ENCODE measurements around the gene SYNJ1. TPM values are rescaled to one million over a fixed set of nuclear protein-coding genes. Genes with fewer than 3 reads are reported as not detected.

The SYNJ1 gene
- total and polyA plus RNA-seq, 2 donors from 2014 or later = 6.6 to 24.3 TPM

DNA sequence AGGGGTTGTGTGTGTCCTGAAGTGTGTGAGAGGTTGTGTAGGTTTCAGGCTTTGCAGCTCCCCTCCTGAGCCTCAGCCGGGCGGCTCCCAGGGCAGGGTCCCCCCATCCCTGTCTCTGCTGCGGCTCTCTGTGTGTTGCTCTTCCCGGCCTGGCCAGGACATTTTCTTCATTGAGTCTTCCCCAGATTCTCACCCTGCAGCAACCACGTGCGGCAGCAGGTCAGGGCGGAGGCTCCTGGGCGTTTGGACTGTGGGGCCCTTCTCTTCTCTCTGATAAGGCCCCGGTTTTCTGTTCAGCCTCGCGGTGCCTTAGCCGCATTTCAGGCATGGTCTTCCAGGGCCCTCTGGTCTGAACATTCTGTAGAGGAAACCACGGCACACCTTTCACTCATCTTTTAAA lies 140.7 kb downstream of the SYNJ1 start:
- no peak overlapping the region for H3K4me3 ChIP-seq (ENCODE audit: low read length in 3 of 3)
- no peaks in the 10 kb centered on the region for H3K36me3 ChIP-seq (ENCODE audit: control insufficient read depth in 2 of 3, insufficient read depth in 3 of 3, low read length in 3 of 3)
- no peak for DNase-seq
- intact Hi-C loops (cut with DNase I) = no loop called here
- H3K27me3 ChIP-seq (ENCODE audit: control insufficient read depth, insufficient read depth, low read length) = no peaks in the 10 kb centered on the region
- H3K9me3 ChIP-seq (ENCODE audit: control insufficient read depth in 2 of 3, insufficient read depth in 1 of 3, low read length in 3 of 3) = no peaks in the 10 kb centered on the region
- H3K9ac ChIP-seq (ENCODE audit: low read length in 3 of 3) = no peak overlapping the region
- no peak for FAIRE-seq
- H3K27ac ChIP-seq (ENCODE audit: low read depth in 2 of 2, low read length in 2 of 2) = no peak overlapping the region
- TF ChIP-seq, protein P1, sequence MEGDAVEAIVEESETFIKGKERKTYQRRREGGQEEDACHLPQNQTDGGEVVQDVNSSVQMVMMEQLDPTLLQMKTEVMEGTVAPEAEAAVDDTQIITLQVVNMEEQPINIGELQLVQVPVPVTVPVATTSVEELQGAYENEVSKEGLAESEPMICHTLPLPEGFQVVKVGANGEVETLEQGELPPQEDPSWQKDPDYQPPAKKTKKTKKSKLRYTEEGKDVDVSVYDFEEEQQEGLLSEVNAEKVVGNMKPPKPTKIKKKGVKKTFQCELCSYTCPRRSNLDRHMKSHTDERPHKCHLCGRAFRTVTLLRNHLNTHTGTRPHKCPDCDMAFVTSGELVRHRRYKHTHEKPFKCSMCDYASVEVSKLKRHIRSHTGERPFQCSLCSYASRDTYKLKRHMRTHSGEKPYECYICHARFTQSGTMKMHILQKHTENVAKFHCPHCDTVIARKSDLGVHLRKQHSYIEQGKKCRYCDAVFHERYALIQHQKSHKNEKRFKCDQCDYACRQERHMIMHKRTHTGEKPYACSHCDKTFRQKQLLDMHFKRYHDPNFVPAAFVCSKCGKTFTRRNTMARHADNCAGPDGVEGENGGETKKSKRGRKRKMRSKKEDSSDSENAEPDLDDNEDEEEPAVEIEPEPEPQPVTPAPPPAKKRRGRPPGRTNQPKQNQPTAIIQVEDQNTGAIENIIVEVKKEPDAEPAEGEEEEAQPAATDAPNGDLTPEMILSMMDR (IDR thresholded peaks at IDR 0.05; ENCODE audit: borderline replicate concordance, extremely low read depth, insufficient read depth) = no peak
- H3K4me1 ChIP-seq (ENCODE audit: control insufficient read depth in 2 of 3, insufficient read depth in 2 of 3, low read depth in 1 of 3, low read length in 3 of 3) = no peaks in the 10 kb centered on the region

DNA sequence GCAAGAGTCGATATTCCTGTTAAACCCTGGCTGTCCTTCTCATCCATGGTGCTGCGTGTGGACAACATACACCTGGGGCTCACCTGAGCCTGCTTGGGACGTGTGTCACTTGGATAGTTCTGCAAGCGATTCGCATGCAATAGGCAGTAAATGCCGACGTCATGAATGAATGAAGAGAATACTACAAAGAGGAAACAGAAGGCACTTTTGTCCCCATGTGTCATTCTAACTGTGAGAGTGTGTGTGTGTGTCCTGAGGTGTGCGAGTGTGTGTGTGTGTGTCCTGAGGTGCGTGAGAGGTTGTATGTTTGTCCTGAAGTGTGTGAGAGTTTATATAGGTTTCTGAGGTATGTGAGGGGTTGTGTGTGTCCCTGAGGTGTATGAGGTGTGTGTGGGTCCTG lies 141.8 kb downstream of the SYNJ1 start:
- no peak overlapping the region for H3K4me3 ChIP-seq (ENCODE audit: low read length in 3 of 3)
- no peaks in the 10 kb centered on the region for H3K9me3 ChIP-seq (ENCODE audit: control insufficient read depth in 2 of 3, insufficient read depth in 1 of 3, low read length in 3 of 3)
- no peak overlapping the region for H3K27ac ChIP-seq (ENCODE audit: low read depth in 2 of 2, low read length in 2 of 2)
- no peak for DNase-seq
- H3K9ac ChIP-seq (ENCODE audit: low read length in 3 of 3) = no peak overlapping the region
- TF ChIP-seq, protein P1 (IDR thresholded peaks at IDR 0.05; ENCODE audit: borderline replicate concordance, extremely low read depth, insufficient read depth) = no peak
- no peaks in the 10 kb centered on the region for H3K27me3 ChIP-seq (ENCODE audit: control insufficient read depth, insufficient read depth, low read length)
- no peak for FAIRE-seq
- intact Hi-C loops (cut with DNase I) = no loop called here
- H3K4me1 ChIP-seq (ENCODE audit: control insufficient read depth in 2 of 3, insufficient read depth in 2 of 3, low read depth in 1 of 3, low read length in 3 of 3) = no peaks in the 10 kb centered on the region
- no peaks in the 10 kb centered on the region for H3K36me3 ChIP-seq (ENCODE audit: control insufficient read depth in 2 of 3, insufficient read depth in 3 of 3, low read length in 3 of 3)

DNA sequence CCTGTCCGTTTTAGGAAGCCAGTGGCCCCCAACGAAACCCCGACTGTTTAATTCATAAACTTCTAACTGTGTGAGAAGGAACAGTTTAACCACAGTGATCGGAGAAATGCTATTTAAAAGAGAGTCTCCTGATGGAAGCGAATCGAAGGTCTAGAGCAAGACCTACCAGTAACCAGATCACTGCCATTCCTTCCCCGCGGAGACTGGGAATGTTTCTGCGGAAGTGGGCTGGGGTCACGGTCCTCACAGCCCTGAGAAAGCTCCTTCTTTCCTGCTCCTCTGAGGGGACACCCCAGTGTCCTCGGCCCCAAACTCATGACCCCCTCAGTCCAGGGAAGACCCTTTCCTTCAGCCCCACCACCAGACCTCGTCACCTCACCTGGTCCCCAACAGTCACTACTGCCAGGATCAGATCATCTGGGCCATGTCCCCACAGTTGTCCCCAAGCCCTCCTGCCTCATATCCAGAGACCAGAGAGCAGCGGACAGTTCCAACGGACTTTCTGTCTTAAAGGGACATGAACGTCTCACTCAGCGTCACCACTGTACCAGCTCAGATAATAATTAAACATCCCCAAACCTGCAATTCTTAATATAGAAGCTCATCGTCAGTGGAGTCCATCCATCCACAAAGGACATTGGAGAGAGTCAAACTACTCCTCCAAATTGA lies 142.6 kb downstream of the SYNJ1 start, which contains the start of gene TCP10L:
TSS of gene TCP10L (minus strand) at position 482 of the 669 bp plus-strand sequence. CDS start 1,219 bp downstream, outside the sequence.
- no peak within 1 kb of the TSS for H3K27ac ChIP-seq (ENCODE audit: low read depth in 2 of 2, low read length in 2 of 2)
- intact Hi-C loops (cut with DNase I) = no loop called here
- no peak for DNase-seq
- FAIRE-seq = no peak
- H3K36me3 ChIP-seq (ENCODE audit: control insufficient read depth in 2 of 3, insufficient read depth in 3 of 3, low read length in 3 of 3) = no peaks in the 10 kb centered on the region
- H3K4me1 ChIP-seq (ENCODE audit: control insufficient read depth in 2 of 3, insufficient read depth in 2 of 3, low read depth in 1 of 3, low read length in 3 of 3) = no peaks in the 10 kb centered on the region
- TF ChIP-seq, protein P1 (IDR thresholded peaks at IDR 0.05; ENCODE audit: borderline replicate concordance, extremely low read depth, insufficient read depth) = no peak
- H3K4me3 ChIP-seq (ENCODE audit: low read length in 3 of 3) = no peak within 1 kb of the TSS
- H3K9ac ChIP-seq (ENCODE audit: low read length in 3 of 3) = no peak within 1 kb of the TSS
- no peaks in the 10 kb centered on the region for H3K9me3 ChIP-seq (ENCODE audit: control insufficient read depth in 2 of 3, insufficient read depth in 1 of 3, low read length in 3 of 3)
- no peaks in the 10 kb centered on the region for H3K27me3 ChIP-seq (ENCODE audit: control insufficient read depth, insufficient read depth, low read length)

Data from kidney (tissue), 14 donors.